Suprapubic skin (tissue), 4 donors: Measurements from ENCODE around the gene TCP10L.

Experiments used
- EP300 ChIP-seq: sonication (generic); formaldehyde crosslinking; IDR thresholded peaks from one replicate; pipeline ENCODE4 v1.6.1; 2017; ENCODE audit warnings: antibody characterized with exemption
- POLR2A ChIP-seq, 2 donors: fragments of 450-650 bp; IDR thresholded peaks; one replicate each; pipeline ENCODE4 v1.6.1; 2017; ENCODE audit warnings: antibody characterized with exemption in 2 of 2, mild to moderate bottlenecking in 2 of 2, moderate library complexity in 2 of 2
- POLR2AphosphoS5 ChIP-seq, 3 donors: sonication (generic); formaldehyde crosslinking; IDR thresholded peaks; one replicate each; pipeline ENCODE4 v1.6.1; 2017; ENCODE audit warnings: antibody characterized with exemption in 3 of 3
- TF ChIP-seq, protein P1 (sequence below), 2 donors: fragments of 200-600 bp in 1 of 2; fragments of 450-650 bp in 1 of 2; sonication (generic) in 1 of 2; IDR thresholded peaks; one replicate each; pipeline ENCODE4 v1.5.1; 2016 to 2019; ENCODE audit warnings: antibody characterized with exemption in 2 of 2, mild to moderate bottlenecking in 1 of 2, moderate library complexity in 1 of 2

DNA sequence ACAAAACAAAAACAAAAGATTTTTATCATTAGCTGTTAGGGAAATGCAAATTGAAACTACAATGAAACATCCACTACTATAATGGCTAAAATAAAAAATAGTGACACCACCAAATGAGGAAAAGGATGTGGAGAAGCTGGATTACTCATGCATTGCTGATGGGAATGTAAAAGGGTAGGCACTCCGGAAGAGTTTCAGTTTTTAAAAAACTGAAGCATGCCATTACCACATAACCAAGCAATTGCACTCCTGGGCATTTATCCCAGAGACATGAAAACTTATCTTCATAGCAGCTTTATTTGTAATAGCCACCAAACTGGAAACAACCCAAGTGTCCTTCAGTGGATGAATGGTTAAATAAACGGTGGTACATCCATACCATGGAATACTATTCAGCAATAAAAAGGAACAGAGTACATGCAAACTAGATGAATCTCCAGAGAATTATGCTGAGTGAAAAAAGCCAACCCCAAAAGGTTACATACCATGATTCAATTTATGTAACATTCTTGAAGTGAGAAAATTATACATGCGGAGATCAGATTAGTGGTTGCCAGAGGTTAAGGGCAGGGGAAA is 41.4 kb upstream of the TCP10L start:
- TF ChIP-seq POLR2AphosphoS5 (IDR thresholded peaks at IDR 0.05) (no peak), POLR2A (IDR thresholded peaks at IDR 0.05) (no peak), EP300 (no peak)
- TF ChIP-seq, protein P1, sequence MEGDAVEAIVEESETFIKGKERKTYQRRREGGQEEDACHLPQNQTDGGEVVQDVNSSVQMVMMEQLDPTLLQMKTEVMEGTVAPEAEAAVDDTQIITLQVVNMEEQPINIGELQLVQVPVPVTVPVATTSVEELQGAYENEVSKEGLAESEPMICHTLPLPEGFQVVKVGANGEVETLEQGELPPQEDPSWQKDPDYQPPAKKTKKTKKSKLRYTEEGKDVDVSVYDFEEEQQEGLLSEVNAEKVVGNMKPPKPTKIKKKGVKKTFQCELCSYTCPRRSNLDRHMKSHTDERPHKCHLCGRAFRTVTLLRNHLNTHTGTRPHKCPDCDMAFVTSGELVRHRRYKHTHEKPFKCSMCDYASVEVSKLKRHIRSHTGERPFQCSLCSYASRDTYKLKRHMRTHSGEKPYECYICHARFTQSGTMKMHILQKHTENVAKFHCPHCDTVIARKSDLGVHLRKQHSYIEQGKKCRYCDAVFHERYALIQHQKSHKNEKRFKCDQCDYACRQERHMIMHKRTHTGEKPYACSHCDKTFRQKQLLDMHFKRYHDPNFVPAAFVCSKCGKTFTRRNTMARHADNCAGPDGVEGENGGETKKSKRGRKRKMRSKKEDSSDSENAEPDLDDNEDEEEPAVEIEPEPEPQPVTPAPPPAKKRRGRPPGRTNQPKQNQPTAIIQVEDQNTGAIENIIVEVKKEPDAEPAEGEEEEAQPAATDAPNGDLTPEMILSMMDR (IDR thresholded peaks at IDR 0.05): no peak
